K562 (cell line): Measurements from ENCODE around the gene PLAAT3. TPM values are rescaled to one million over a fixed set of nuclear protein-coding genes. Genes with fewer than 3 reads are reported as not detected.
A peak's percentile ranks its signal among the peaks of the same experiment; 100 is the strongest.

Source experiments
- CHD7 ChIP-seq: fragments of 200-600 bp; sonication (generic); IDR thresholded peaks from one replicate; pipeline ENCODE4 v1.6.1; 2012; ENCODE audit warnings: mild to moderate bottlenecking, low read depth, low read length, inconsistent platforms
- FOS ChIP-seq: IDR thresholded peaks from 3 replicates; pipeline ENCODE4 v1.6.1; 2011; ENCODE audit not compliant: insufficient read length; ENCODE audit errors: extremely low read depth
- GTF2A2 ChIP-seq: IDR thresholded peaks from 2 replicates; pipeline ENCODE4 v1.6.1; 2016; ENCODE audit warnings: mild to moderate bottlenecking, missing genetic modification characterization, missing compliant biosample characterization
- ILF3 ChIP-seq: fragments of 450-650 bp; IDR thresholded peaks from 2 replicates; pipeline ENCODE4 v1.6.1; 2018; ENCODE audit warnings: antibody characterized with exemption, mild to moderate bottlenecking, moderate library complexity, borderline replicate concordance
- IRF1 ChIP-seq: sonication (generic); formaldehyde crosslinking; IDR thresholded peaks from 2 replicates; pipeline ENCODE4 v1.8.0; 2022; ENCODE audit warnings: missing genetic modification reagents, mild to moderate bottlenecking, borderline replicate concordance
- KHSRP ChIP-seq: fragments of 450-650 bp; IDR thresholded peaks from 2 replicates; pipeline ENCODE4 v1.6.1; 2017
- MEF2D ChIP-seq: conservative IDR thresholded peaks from 2 replicates; pipeline ENCODE4 v1.6.1; 2016; ENCODE audit warnings: low read depth, missing genetic modification characterization, missing compliant biosample characterization
- NR2C1 ChIP-seq, 2 experiments: fragments of 450-650 bp; IDR thresholded peaks; 2 replicates each; pipeline ENCODE4 v1.6.1; 2017; ENCODE audit warnings: mild to moderate bottlenecking in 2 of 2, antibody characterized with exemption in 1 of 2, inconsistent platforms in 1 of 2, missing compliant biosample characterization in 1 of 2, missing genetic modification characterization in 1 of 2
- PML ChIP-seq: IDR thresholded peaks from 2 replicates; pipeline ENCODE4 v1.6.1; 2012; ENCODE audit warnings: low read length, inconsistent platforms
- SUPT5H ChIP-seq: fragments of 450-650 bp; IDR thresholded peaks from 2 replicates; pipeline ENCODE4 v1.6.1; 2016
- TCF7 ChIP-seq: sonication (generic); IDR thresholded peaks from 2 replicates; pipeline ENCODE4 v1.6.1; 2016; ENCODE audit warnings: antibody characterized with exemption, borderline replicate concordance
- ZNF253 ChIP-seq: fragments of 250-450 bp; sonication (Bioruptor Pico); conservative IDR thresholded peaks from 2 replicates; pipeline ENCODE4 v1.6.1; 2021; ENCODE audit warnings: mild to moderate bottlenecking
- ZNF395 ChIP-seq: fragments of 200-800 bp; sonication (Bioruptor generic); IDR thresholded peaks from 2 replicates; pipeline ENCODE4 v1.6.1; 2017; ENCODE audit warnings: missing genetic modification characterization, missing compliant biosample characterization
- ZNF551 ChIP-seq: fragments of 250-450 bp; sonication (Bioruptor Pico); IDR thresholded peaks from 2 replicates; pipeline ENCODE4 v1.5.0; 2021; ENCODE audit warnings: mild to moderate bottlenecking, moderate library complexity
- polyA plus RNA-seq, 8 experiments: library from polyadenylated mRNA; depleted of rRNA in 4 of 8; stranded (reverse) in 5 of 8; unstranded in 3 of 8; fragments of >200 nt; fragmentation: Nextera tagmentation in 2 of 8; fragmentation: Illumina TruSeq in 1 of 8; extraction: Ambion mirVana in 2 of 8; extraction: Trizol in 1 of 8; gene quantifications; 2 replicates each; pipeline versions ENCODE4 v1.2.1 to v1.2.3, GENCODE V29; 2011 to 2014; ENCODE audit warnings: inconsistent platforms in 1 of 8, missing spikeins in 1 of 8
- total RNA-seq, 7 experiments: library from RNA; depleted of rRNA in 6 of 7; stranded (reverse); fragments of >200 nt in 6 of 7; fragmentation: Illumina TruSeq in 2 of 7; extraction: Trizol in 2 of 7; gene quantifications; 2 replicates each; pipeline versions ENCODE4 v1.2.1 to v1.2.3, GENCODE V29; 2011 to 2021; ENCODE audit warnings: low replicate concordance in 1 of 7

The PLAAT3 gene
- total and polyA plus RNA-seq, 9 of the 15 experiments (the other 6 are each of a cell fraction or from before 2014, with no cell fraction given): 0.80 to 2.7 (median 1.4) TPM

- TF ChIP-seq IRF1 (CRISPR knock-in tag): no peak
- no peak for TF ChIP-seq KHSRP
- TF ChIP-seq ZNF551 (CRISPR knock-in tag): no peak
- no peak for TF ChIP-seq FOS
- TF ChIP-seq SUPT5H: no peak; the same call in 1 of the 2 replicates
- TF ChIP-seq ZNF395: peak; percentile 93
- peak; percentile 97 for TF ChIP-seq NR2C1 (IDR thresholded peaks at IDR 0.05)
- peak; percentile 98 for TF ChIP-seq NR2C1 (tag; IDR thresholded peaks at IDR 0.05)
- no peak for TF ChIP-seq GTF2A2 (tag)
- peak; percentile 16; the same call in 1 of the 2 replicates for TF ChIP-seq PML
- TF ChIP-seq ILF3: no peak
- peak; percentile 19; the same call in 1 of the 2 replicates for TF ChIP-seq MEF2D (tag)
- TF ChIP-seq CHD7: no peak
- no peak for TF ChIP-seq TCF7
- no peak for TF ChIP-seq ZNF253 (CRISPR knock-in tag)
Measured at GRCh38 chr11:63573881-63574855, 40.1 kb downstream of the PLAAT3 start (continued).
